Inferior parietal cortex (tissue), 1 donor: ENCODE data around the gene TRIM28.
A peak's percentile ranks its signal among the peaks of the same experiment; 100 is the strongest.
"Not testable (repeated sequence)": the region's sequence is repeated elsewhere in the genome, so short reads cannot be mapped to it uniquely, and the experiment has no call there.

Experiments used
- DNase-seq: peaks from one replicate; pipeline ENCODE4 v3.0.0-alpha.2; 2016; ENCODE audit errors: extremely low spot score

TRIM28 gene

DNA sequence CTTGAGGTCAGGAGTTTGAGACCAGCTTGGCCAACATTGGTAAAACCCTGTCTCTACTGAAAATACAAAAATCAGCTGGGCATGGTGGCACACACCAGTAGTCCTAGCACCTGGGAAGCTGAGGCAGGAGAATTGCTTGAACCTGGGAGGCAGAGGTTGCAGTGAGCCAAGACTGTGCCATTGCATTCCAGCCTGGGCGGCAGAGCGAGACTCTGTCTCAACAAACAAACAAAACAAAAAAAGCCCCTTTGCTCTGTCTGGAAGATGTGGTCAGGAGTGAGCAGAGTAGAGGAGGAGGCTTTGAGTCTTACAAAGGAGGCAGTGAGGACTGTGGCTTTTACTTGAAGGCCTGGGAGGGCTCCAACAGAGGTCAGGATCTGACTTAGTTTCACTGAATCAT is 33.7 kb downstream of the TRIM28 start:
- not testable (repeated sequence) for DNase-seq

DNA sequence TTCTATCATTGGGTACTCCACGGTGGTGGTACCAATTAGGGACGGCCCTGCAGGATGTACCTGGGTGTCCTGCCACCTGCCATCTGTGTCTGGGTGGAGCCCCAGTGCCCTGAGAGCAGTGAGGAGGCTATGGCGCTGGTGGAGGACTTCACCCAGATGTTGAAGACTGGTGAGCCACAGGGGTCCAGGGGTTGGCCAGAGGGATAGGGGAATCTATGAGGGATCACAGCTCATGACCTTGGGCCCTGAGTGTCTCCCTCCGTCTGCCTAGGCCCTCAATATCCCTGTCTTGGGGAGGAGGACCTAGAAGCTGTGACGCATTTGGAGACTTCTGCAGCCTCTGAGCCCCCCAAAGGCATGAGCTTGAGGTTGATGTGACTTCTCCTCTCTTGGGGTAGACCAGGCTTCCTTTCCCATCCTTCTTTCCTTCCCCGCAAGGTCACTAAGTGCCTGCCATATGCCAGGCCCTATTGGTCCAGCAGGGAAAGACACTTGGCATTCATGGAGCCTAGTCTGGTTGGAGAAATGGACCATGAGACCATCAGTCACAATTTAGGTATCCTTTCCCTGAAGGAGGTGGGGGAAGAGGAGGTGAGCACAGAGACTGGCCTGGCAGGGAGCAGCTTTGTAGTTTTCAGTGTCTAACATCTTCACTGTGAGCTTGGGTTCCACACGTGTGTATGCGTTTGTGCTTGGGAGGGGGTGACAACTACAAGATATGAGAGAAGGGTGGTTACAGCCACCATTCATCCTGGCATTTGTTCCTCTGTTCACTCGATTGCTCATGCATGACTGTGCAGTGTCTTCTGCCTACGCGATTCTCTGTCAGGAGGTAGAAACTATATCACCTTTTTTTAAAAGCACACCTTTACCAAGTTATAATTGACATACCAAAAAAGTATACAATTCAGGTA is 34.4 kb downstream of the TRIM28 start:
- no peak for DNase-seq

DNA sequence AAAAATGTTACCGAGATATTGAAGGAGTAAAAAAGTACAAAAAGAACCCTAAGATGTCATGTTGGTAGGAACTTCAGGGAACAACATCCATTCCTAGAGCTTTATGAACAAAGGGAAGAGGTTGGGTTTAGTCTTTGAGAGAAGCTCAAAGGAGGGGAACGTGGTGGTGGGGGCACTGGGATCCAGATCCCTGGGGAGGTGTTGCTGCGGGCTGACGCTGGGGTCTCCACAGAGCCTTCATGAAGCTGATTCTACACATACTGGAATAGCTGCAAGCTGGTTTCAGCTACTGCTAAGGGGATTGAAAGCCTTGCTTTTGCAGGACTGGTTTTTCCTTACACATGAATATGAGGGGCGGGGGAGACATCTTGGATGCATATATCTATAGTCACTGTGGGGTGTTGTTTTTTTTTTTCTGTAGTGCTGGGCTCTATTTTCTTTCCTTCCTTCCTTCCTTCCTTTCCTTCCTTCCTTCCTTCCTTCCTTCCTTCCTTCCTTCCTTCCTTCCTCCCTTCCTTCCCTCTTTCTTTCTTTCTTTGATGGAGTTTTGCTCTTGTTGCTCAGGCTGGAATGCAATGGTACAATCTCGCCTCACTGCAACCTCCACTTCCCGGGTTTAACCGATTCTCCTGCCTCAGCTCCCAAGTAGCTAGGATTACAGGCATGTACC is 35.7 kb downstream of the TRIM28 start:
- DNase-seq: no peak

DNA sequence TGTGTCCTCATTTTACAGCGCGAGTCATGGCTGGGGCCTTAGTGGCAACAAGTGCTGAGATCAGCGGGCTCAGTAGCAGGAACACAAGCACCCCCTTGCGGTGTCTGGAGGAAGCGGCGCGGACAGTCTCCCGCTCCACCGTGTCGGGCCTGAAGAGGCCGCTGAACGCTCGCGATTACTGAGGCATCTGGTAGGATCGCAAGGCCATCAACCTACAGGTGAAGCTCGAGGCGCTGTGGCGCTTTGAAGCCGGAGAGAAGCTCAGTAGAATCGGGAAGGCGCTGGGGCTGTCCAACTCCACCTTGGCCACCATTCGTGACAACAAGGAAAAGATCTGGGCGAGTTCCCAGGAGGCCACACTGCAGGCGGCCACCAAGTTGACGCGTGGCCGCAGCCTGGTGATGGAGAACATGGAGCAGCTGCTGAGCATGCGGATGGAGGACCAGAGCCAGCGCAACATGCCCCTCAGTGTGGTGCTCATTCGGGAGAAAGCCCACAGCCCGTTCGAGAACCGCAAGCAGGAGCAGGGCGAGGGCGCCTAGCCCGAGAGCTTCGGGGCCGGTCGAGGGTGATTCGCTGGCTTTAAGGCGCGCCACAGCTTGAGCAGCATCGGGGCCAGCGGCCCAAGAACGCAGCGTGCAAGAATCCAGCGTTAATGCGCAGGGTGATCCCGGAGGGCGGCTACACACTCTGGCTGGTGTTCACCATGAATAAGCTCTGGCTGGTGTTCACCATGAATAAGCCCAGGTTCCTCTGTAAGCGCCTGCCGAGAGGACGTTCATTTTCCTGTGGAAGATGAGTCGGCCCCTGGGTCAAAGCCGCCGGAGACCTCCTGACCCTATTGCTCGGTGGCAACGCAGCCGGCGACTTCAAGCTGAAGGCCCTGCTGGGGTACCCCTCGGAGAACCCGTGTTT is 37.6 kb downstream of the TRIM28 start:
- peak; percentile 83 for DNase-seq

DNA sequence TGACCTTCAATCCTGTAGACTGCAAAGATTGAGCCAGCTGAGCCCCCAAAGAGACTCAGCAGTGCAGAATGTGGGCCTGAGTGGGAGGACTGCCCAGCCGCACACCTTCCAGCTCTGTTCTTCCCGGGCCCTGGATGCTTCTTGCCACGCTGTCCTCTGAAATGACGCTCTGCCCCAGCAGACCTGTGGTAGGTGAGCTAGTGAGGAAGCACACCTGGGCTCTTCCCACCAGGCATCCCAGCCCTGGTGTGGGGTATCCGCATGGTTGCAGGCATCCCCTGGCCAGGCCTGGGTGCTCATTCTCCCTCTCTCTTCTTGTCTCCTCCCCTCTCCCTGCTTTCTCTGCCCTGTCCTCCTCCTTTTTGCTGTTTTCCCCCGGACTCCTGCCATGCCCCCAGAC is 39.1 kb downstream of the TRIM28 start:
- DNase-seq: no peak

DNA sequence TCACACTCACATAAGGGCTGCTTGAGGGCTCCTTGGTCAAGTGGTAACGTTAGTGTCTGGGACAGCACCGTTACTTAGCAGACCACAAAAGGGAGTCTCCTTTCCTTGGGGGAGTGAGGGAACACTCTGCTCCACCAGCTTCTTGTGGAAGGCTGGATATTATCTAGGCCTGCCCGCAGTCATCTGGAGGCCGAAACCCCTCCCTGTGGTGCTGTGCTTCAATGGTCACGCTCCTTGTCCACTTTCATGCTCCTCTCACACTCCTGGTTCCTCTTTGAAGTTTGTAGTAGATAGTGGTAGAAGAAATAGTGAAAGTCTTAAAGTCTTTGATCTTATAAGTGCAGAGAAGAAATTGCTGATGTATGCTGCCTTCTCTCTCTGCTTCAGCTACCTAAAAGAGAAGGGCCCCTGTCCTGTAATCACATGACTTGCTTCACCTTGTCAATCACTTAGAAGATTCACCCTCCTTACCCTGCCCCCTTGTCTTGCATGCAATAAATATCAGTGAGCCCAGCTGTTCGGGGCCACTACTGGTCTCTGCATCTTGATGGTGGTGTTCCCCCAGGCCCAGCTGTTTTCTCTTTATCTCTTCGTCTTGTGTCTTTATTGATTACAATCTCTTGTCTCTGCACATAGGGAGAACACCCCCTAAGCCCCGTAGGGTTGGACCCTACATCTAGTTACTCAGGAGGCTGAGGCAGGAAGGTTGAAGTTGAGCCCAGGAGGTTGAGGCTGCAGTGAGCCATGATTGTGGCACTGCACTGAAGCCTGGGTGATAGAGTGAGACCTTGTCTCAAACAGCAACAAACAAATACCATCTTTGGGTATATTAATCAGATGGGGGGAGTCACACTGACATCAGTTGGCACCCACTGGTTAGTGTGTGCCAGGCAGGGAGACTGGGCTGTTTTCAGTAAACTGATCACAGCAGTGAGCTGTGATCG is 40.9 kb downstream of the TRIM28 start:
- DNase-seq: peak; percentile 5

DNA sequence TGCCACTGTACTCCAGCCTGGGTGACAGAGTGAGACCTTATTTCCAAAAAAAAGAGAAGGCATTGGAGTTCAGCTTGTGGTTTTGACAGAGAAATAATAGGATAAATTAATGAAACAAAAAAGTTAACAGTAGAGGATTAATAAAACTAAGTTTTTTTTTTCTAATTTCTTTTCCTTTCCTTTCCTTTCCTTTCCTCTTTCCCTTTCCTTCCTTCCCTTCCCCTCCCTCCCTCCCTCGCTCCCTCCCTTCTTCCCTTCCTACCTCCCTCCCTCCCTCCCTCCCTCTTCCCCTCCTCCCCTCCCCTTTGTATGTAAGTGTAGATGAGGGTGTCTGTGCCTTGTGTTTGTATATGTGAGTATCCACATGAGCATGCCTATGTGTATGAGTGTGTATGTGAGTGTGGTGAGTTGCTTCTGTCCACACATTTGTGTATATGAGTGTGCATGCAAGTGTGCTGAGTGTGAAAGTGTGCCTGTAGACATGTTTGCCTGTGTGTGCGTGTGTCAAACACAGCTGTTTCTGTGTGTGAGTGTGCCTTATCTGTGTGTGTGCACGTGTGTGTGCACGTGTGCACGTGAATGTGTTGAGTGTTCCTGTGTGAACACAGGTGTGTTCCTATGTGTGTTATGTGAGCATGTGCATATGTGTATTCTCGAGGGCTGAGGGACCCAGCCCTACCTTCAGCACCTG is 41.7 kb downstream of the TRIM28 start:
- DNase-seq: peak; percentile 0

DNA sequence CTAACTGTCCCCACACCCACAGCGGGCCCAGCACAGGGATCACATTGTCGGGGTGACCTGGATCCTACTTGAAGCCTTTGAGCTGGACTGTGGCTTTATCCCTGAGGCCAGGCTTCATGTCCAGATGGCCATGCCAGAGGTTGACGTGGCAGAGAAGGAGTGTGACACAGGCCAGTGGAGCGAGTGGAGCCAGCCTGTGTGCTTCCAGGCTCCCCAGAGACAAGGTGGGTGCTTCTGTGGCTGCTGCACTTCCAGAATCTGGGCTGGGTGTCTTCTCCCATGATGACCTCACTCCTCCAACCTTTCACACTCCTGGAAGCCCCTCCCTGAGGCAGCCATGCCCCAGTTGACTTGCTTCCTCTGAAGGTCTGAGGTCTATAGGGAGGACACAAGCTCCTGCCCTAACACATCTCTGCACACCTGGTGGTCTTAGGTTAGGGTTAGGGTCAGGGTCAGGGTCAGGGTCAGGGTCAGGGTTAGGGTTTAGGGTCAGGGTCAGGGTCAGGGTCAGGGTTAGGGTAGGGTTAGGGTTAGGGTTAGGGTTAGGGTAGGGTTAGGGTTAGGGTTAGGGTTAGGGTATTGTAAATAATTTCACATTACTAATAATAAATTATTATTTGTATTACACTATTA is 42.4 kb downstream of the TRIM28 start:
- no peak for DNase-seq
